Tibial nerve (tissue), 4 donors: ENCODE measurements around the gene GALNT18.

ENCODE experiments used
- CTCF ChIP-seq, 5 experiments: fragments of 200-600 bp in 3 of 5; fragments of 450-650 bp in 2 of 5; sonication (generic) in 3 of 5; IDR thresholded peaks; one replicate each; pipeline ENCODE4 v1.5.1; 2016 to 2019; ENCODE audit warnings: antibody characterized with exemption in 5 of 5, mild to moderate bottlenecking in 3 of 5, moderate library complexity in 2 of 5
- EP300 ChIP-seq, 2 donors: sonication (generic); formaldehyde crosslinking; IDR thresholded peaks; one replicate each; pipeline ENCODE4 v1.6.1; 2017; ENCODE audit warnings: antibody characterized with exemption in 2 of 2, mild to moderate bottlenecking in 1 of 2
- POLR2A ChIP-seq, 2 donors: fragments of 450-650 bp; IDR thresholded peaks; one replicate each; pipeline ENCODE4 v1.6.1; 2017; ENCODE audit warnings: antibody characterized with exemption in 2 of 2, mild to moderate bottlenecking in 2 of 2, moderate library complexity in 2 of 2

GRCh38 chr11:11374358-11375148, 247.3 kb downstream of the GALNT18 start:
- TF ChIP-seq CTCF (IDR thresholded peaks at IDR 0.05) (no peak), POLR2A (IDR thresholded peaks at IDR 0.05) (no peak), EP300 (IDR thresholded peaks at IDR 0.05) (no peak)
